GM18502 (cell line): Measurements from ENCODE around the gene TOP2A.
"Not testable (repeated sequence)": the region's sequence is repeated elsewhere in the genome, so short reads cannot be mapped to it uniquely, and the experiment has no call there.

Experiments
- ATAC-seq: cut with Tn5 transposase; IDR thresholded peaks from one replicate; pipeline ENCODE4 v1.9.1; 2021; ENCODE audit warnings: mild to moderate bottlenecking; ENCODE audit not compliant: unreplicated experiment, poor library complexity

Gene TOP2A

GRCh38 chr17:40378966-40379365 is 38.7 kb downstream of the TOP2A start:
- ATAC-seq = no peak

GRCh38 chr17:40377832-40378231 is 39.9 kb downstream of the TOP2A start:
- ATAC-seq = no peak

- ATAC-seq = not testable (repeated sequence)
Observed at GRCh38 chr17:40376541-40376940, 41.2 kb downstream of the TOP2A start.

DNA sequence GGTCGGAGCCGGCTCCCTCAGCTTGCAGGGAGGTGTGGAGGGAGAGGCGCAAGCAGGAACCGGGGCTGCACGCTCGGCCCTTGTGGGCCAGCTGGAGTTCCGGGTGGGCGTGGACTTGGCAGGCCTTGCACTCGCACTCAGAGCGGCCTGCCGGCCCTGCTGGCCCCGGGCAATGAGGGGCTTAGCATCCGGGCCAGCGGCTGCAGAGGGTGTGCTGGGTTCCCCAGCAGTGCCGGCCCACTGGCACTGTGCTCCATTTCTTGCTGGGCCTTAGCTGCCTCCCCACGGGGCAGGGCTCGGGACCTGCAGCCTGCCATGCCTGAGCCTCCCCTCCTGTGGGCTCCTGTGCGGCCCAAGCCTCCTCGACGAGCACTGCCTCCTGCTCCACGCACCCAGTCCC is 41.9 kb downstream of the TOP2A start:
- not testable (repeated sequence) for ATAC-seq

DNA sequence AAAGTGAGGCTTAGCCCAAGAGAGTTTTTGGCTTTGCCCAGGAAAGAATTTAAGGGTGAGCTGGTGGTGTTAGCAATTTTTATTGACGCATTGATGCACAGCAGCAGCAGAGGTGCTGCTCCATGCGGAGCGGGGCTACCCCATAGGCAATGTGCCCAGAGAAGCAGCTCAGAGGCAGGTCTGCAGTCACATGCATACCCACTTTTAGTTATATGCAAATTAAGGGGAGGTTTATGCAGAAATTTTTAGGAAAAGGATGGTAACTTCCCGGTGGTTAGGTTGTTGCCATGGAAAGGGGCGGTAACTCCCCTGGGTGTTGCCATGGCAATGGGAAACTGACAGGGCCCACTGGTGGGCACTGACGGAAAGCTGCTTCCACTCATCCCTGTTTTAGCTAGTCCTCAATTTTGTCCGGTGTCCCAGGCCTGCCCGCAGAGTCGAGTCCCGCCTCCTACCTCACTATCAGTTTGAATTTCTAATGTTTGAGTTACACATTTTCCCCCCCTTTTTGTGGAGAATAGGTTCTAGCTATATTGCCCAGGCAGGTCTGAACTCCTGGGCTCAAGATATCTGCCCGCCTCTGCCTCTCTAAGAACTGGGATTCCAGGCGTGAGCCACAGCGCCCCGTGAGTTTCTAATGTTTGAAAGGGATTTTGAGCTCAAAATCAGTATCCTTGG is 42.7 kb downstream of the TOP2A start:
- no peak for ATAC-seq

- no peak for ATAC-seq
Observed at GRCh38 chr17:40373999-40374398, 43.7 kb downstream of the TOP2A start.

GRCh38 chr17:40373324-40373723 is 44.4 kb downstream of the TOP2A start:
- ATAC-seq = no peak

GRCh38 chr17:40372644-40373043 is 45.1 kb downstream of the TOP2A start:
- ATAC-seq = not testable (repeated sequence)

- no peak for ATAC-seq
Observed at GRCh38 chr17:40372031-40372430, 45.7 kb downstream of the TOP2A start.

GRCh38 chr17:40371261-40371929 is 46.3 kb downstream of the TOP2A start:
- ATAC-seq = no peak

- no peak for ATAC-seq
Observed at GRCh38 chr17:40369923-40370322, 47.8 kb downstream of the TOP2A start.

GRCh38 chr17:40367728-40368127 is 50.0 kb downstream of the TOP2A start:
- ATAC-seq = not testable (repeated sequence)

DNA sequence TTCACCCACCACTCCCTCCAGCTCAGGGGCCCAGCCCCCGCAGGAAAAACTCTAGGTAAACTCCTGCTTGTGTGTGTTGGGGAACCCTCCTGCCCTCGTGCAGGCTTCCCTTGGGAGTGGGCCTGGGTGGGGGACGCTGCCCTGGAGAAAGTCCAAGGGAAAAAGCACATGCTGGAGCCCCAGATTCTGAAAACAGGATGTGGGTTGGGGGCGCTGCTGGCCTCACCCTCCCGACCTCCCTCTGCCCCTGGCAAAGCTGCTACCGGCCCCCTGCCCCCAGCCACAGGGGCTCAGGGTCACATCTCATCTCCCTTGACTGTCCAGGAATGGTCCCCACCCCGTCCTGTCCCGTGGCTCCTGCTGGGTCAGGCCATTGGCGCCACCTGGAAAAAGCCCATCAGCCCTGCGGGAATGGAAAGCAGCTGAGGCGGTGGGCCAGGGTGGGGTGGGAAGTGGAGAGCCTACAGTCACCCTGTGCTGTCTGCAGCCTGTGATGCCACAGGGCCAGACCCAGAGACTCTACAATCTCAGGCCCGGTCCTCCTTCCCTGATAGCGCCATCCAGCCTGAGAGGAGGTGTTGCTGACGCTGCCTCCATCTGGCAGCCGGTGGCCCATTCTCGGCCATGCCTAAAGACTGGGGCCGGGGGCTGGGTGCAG is 50.7 kb downstream of the TOP2A start:
- no peak for ATAC-seq

GRCh38 chr17:40366076-40366860 is 51.4 kb downstream of the TOP2A start:
- no peak for ATAC-seq

DNA sequence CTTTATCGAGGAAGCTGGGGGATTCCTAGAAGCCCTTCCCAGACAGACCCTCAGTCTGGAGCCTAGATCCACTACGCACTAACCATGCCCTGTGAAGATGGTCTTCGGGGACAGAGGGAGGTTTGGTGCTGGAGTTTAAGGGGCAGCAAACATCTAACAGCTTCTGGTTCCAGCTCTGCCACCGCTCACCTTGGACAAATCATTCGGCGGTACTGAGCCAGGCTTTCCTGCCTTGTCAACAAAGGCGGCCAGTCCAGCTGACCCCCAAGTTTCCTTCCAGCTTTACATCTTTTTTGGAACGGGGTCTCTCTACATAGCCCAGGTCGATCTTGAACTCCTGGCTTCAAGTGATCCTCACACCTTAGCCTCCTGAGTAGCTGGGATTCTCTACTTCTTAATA is 52.8 kb downstream of the TOP2A start:
- ATAC-seq = no peak

GRCh38 chr17:40364121-40364861 is 53.4 kb downstream of the TOP2A start, which contains the start of gene GJD3:
Gene GJD3 (minus strand): TSS chr17:40364737. CDS start chr17:40363815, 922 bp downstream.
- ATAC-seq = no peak

DNA sequence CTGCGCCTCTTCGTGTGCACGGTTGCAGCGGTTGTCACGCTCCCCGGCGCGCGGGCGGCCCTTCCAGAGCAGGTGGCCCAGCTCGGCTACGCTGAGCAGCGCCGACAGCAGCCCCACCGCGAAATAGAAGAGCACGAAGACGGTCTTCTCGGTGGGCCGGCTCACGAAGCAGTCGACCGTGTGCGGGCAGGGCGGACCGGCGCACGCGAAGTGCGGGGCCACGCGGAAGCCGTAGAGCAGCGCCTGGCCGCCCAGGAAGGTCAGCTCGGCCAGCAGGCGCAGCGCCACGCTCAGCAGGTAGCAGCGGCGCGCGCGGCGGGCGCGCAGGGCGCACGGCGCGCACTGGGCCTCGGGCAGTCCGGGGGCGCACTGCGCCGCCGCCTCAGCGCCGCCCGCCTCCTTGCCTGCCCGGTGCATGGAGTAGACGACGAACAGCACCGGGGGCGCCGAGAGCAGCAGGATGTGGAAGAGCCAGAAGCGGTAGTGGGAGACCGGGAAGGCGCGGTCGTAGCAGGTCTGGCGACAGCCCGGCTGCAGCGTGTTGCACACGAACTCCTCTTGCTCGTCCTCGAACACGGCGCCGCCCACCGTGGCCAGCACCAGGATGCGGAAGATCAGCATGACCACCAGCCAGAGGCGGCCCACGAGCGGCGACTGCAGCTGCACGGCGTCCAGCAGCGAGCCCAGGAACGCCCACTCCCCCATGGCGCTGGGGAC is 54.4 kb downstream of the TOP2A start:
- ATAC-seq = no peak

- peak; percentile 74 for ATAC-seq
Observed at GRCh38 chr17:40362696-40363110, 55.0 kb downstream of the TOP2A start.
